ENCODE results near the gene ANO10. TPM values are rescaled to one million over a fixed set of nuclear protein-coding genes. Genes with fewer than 3 reads are reported as not detected.

The ANO10 gene
- polyA plus RNA-seq, 1 donor from 2014 or later, result 11.1 TPM

GRCh38 chr3:43346978-43347749 is 274.6 kb downstream of the ANO10 start:
- H3K4me2 ChIP-seq (ENCODE audit: low read length), result no peak overlapping the region
- no peaks in the 10 kb centered on the region for H3K9me2 ChIP-seq (ENCODE audit: insufficient read depth, low read length)
- peaks cover 20% of the 10 kb centered on the region for H3K36me3 ChIP-seq (ENCODE audit: insufficient read depth, low read length)
- no peaks in the 10 kb centered on the region for H4K20me1 ChIP-seq (ENCODE audit: insufficient read depth)
- H3K9ac ChIP-seq (ENCODE audit: low read length), result no peak overlapping the region
- no peaks in the 10 kb centered on the region for H3F3A ChIP-seq (ENCODE audit: insufficient read depth, low read length, poor library complexity, severe bottlenecking)
- no peak overlapping the region for H2AFZ ChIP-seq (ENCODE audit: low read depth, low read length)
- no peaks in the 10 kb centered on the region for H3K79me2 ChIP-seq (replicated peaks; ENCODE audit: insufficient read depth, low read length)
- H3K27ac ChIP-seq (ENCODE audit: low read length), result no peak overlapping the region
- H3K4me3 ChIP-seq (ENCODE audit: low read length), result no peak overlapping the region
- TF ChIP-seq EP300 (conservative IDR thresholded peaks at IDR 0.05; ENCODE audit: poor library complexity, severe bottlenecking) (no peak), CTCF (IDR thresholded peaks at IDR 0.05; ENCODE audit: poor library complexity, severe bottlenecking) (no peak), MXI1 (conservative IDR thresholded peaks at IDR 0.05; ENCODE audit: poor library complexity, severe bottlenecking) (no peak)
- H3K27me3 ChIP-seq (ENCODE audit: insufficient read depth, low read depth, low read length), result no peaks in the 10 kb centered on the region
- no peaks in the 10 kb centered on the region for H3K9me3 ChIP-seq (ENCODE audit: low read length)

- peaks cover 17% of the 10 kb centered on the region for H3K36me3 ChIP-seq (ENCODE audit: insufficient read depth, low read length)
Observed at GRCh38 chr3:43345877-43346276, 275.9 kb downstream of the ANO10 start.

More at GRCh38 chr3:43345877-43346276, 275.9 kb downstream of the ANO10 start:
- no peaks in the 10 kb centered on the region for H3K9me3 ChIP-seq (ENCODE audit: low read length)
- no peaks in the 10 kb centered on the region for H3K79me2 ChIP-seq (replicated peaks; ENCODE audit: insufficient read depth, low read length)
- no peak overlapping the region for H3K4me2 ChIP-seq (ENCODE audit: low read length)
- no peaks in the 10 kb centered on the region for H3F3A ChIP-seq (ENCODE audit: insufficient read depth, low read length, poor library complexity, severe bottlenecking)
- H3K27ac ChIP-seq (ENCODE audit: low read length), result no peak overlapping the region
- no peak overlapping the region for H3K9ac ChIP-seq (ENCODE audit: low read length)
- TF ChIP-seq POLR2AphosphoS5 (IDR thresholded peaks at IDR 0.05), result no peak
- TF ChIP-seq RAD21 (conservative IDR thresholded peaks at IDR 0.05), result no peak
- TF ChIP-seq TAF1 (IDR thresholded peaks at IDR 0.05; ENCODE audit: low read depth), result no peak
- no peak for TF ChIP-seq EZH2 (IDR thresholded peaks at IDR 0.05; ENCODE audit: borderline replicate concordance, insufficient read depth, low read length, poor library complexity, severe bottlenecking)
- no peak for TF ChIP-seq MXI1 (conservative IDR thresholded peaks at IDR 0.05; ENCODE audit: poor library complexity, severe bottlenecking)
- TF ChIP-seq EP300 (conservative IDR thresholded peaks at IDR 0.05; ENCODE audit: poor library complexity, severe bottlenecking), result no peak
- no peak for TF ChIP-seq CTCF (IDR thresholded peaks at IDR 0.05; ENCODE audit: poor library complexity, severe bottlenecking)
- no peak for TF ChIP-seq SMC3 (conservative IDR thresholded peaks at IDR 0.05; ENCODE audit: poor library complexity)
- no peak for TF ChIP-seq REST (IDR thresholded peaks at IDR 0.05; ENCODE audit: borderline replicate concordance)
- no peak overlapping the region for H2AFZ ChIP-seq (ENCODE audit: low read depth, low read length)
- H3K4me3 ChIP-seq (ENCODE audit: low read length), result no peak overlapping the region
- H4K20me1 ChIP-seq (ENCODE audit: insufficient read depth), result no peaks in the 10 kb centered on the region
- no peaks in the 10 kb centered on the region for H3K27me3 ChIP-seq (ENCODE audit: insufficient read depth, low read depth, low read length)
- H3K9me2 ChIP-seq (ENCODE audit: insufficient read depth, low read length), result no peaks in the 10 kb centered on the region

Data from neural cell (in vitro differentiated cells).